ENCODE data around the gene TRIP13.
A peak's percentile ranks its signal among the peaks of the same experiment; 100 is the strongest.
"Not testable (repeated sequence)": the region's sequence is repeated elsewhere in the genome, so short reads cannot be mapped to it uniquely, and the experiment has no call there.

The TRIP13 gene

GRCh38 chr5:891117-891836 lies 1.4 kb upstream of the TRIP13 start:
- DNase-seq (ENCODE audit: low read depth, low spot score), result no peak

- no peak for DNase-seq (ENCODE audit: low read depth, low spot score)
Observed at GRCh38 chr5:891837-892393, 769 bp upstream of the TRIP13 start.

- DNase-seq (ENCODE audit: low read depth, low spot score), result no peak
Observed at GRCh38 chr5:893137-893506, 438 bp downstream of the TRIP13 start.

- no peak for DNase-seq (ENCODE audit: low read depth, low spot score)
Observed at GRCh38 chr5:893711-894110, 1.0 kb downstream of the TRIP13 start.

GRCh38 chr5:900781-901180 lies 8.1 kb downstream of the TRIP13 start:
- no peak for DNase-seq (ENCODE audit: low read depth, low spot score)

GRCh38 chr5:902129-902916 lies 9.6 kb downstream of the TRIP13 start:
- DNase-seq (ENCODE audit: low read depth, low spot score), result no peak

GRCh38 chr5:903756-904096 lies 11.0 kb downstream of the TRIP13 start:
- no peak for DNase-seq (ENCODE audit: low read depth, low spot score)

- no peak for DNase-seq (ENCODE audit: low read depth, low spot score)
Observed at GRCh38 chr5:905139-905642, 12.5 kb downstream of the TRIP13 start.

GRCh38 chr5:907366-907910 lies 14.8 kb downstream of the TRIP13 start:
- no peak for DNase-seq (ENCODE audit: low read depth, low spot score)

GRCh38 chr5:908172-908571 lies 15.5 kb downstream of the TRIP13 start:
- no peak for DNase-seq (ENCODE audit: low read depth, low spot score)

- no peak for DNase-seq (ENCODE audit: low read depth, low spot score)
Observed at GRCh38 chr5:909086-909485, 16.4 kb downstream of the TRIP13 start.

- no peak for DNase-seq (ENCODE audit: low read depth, low spot score)
Observed at GRCh38 chr5:909994-910768, 17.5 kb downstream of the TRIP13 start.

GRCh38 chr5:910769-911160 lies 18.1 kb downstream of the TRIP13 start:
- DNase-seq (ENCODE audit: low read depth, low spot score), result no peak

- no peak for DNase-seq (ENCODE audit: low read depth, low spot score)
Observed at GRCh38 chr5:911601-912000, 18.9 kb downstream of the TRIP13 start.

- DNase-seq (ENCODE audit: low read depth, low spot score), result peak; percentile 57
Observed at GRCh38 chr5:912280-913091, 19.8 kb downstream of the TRIP13 start.

- DNase-seq (ENCODE audit: low read depth, low spot score), result no peak
Observed at GRCh38 chr5:914174-914573, 21.5 kb downstream of the TRIP13 start.

GRCh38 chr5:914612-915011 lies 21.9 kb downstream of the TRIP13 start:
- DNase-seq (ENCODE audit: low read depth, low spot score), result no peak

- not testable (repeated sequence) for DNase-seq (ENCODE audit: low read depth, low spot score)
Observed at GRCh38 chr5:915346-915745, 22.7 kb downstream of the TRIP13 start.

GRCh38 chr5:915946-916345 lies 23.3 kb downstream of the TRIP13 start:
- no peak for DNase-seq (ENCODE audit: low read depth, low spot score)

- no peak for DNase-seq (ENCODE audit: low read depth, low spot score)
Observed at GRCh38 chr5:916441-917293, 24.0 kb downstream of the TRIP13 start.
